ENCODE measurements around the gene C6orf89. TPM values are rescaled to one million over a fixed set of nuclear protein-coding genes. Genes with fewer than 3 reads are reported as not detected.

The C6orf89 gene
- total RNA-seq, 1 experiment from 2014 or later: 22.6 TPM

- Histone ChIP-seq H3K4me1 (ENCODE audit: insufficient read depth, low read length, poor library complexity, severe bottlenecking) (no peaks in the 10 kb centered on the region), H3K36me3 (ENCODE audit: insufficient read depth, low read length, poor library complexity, severe bottlenecking) (peaks cover 51% of the 10 kb centered on the region), H3K27me3 (replicated peaks; ENCODE audit: insufficient read depth, low read depth, low read length, poor library complexity) (no peaks in the 10 kb centered on the region), H3K9me3 (ENCODE audit: low read depth, low read length, poor library complexity, severe bottlenecking) (no peaks in the 10 kb centered on the region), H3K4me3 (ENCODE audit: low read depth, low read length, poor library complexity, severe bottlenecking) (no peak overlapping the region), H3K27ac (ENCODE audit: low read depth, low read length, poor library complexity, severe bottlenecking) (no peak overlapping the region)
- no peak for DNase-seq (ENCODE audit: low spot score)
- no peak for TF ChIP-seq CTCF (conservative IDR thresholded peaks at IDR 0.05; ENCODE audit: low read depth, low read length)
- TF ChIP-seq EZH2 (IDR thresholded peaks at IDR 0.05; ENCODE audit: borderline replicate concordance, low read depth, low read length, poor library complexity, severe bottlenecking): no peak
- CTCF ChIA-PET: no interaction called here
- POLR2A ChIA-PET (ENCODE audit: low non-redundant PET): no interaction called here
- no TSS peak for BruUV-seq (replicated peaks)
- intact Hi-C loops (cut with micrococcal nuclease; ENCODE audit: unreplicated experiment): no loop called here
Measured at GRCh38 chr6:36863670-36864540, 21.8 kb upstream of the C6orf89 start.

GRCh38 chr6:36865835-36866234, 19.9 kb upstream of the C6orf89 start:
- intact Hi-C loops (cut with micrococcal nuclease; ENCODE audit: unreplicated experiment): no loop called here
- H3K4me3 ChIP-seq (ENCODE audit: low read depth, low read length, poor library complexity, severe bottlenecking): no peak overlapping the region
- POLR2A ChIA-PET (ENCODE audit: low non-redundant PET): interaction anchor here (0.7 kb wide), 1 partner anchor 14 kb away, joined by 3 read pairs; no protein-coding TSS in a partner anchor
- peaks cover 66% of the 10 kb centered on the region for H3K36me3 ChIP-seq (ENCODE audit: insufficient read depth, low read length, poor library complexity, severe bottlenecking)
- DNase-seq (ENCODE audit: low spot score): no peak
- no peaks in the 10 kb centered on the region for H3K9me3 ChIP-seq (ENCODE audit: low read depth, low read length, poor library complexity, severe bottlenecking)
- TF ChIP-seq EZH2 (IDR thresholded peaks at IDR 0.05; ENCODE audit: borderline replicate concordance, low read depth, low read length, poor library complexity, severe bottlenecking) (no peak), CTCF (conservative IDR thresholded peaks at IDR 0.05; ENCODE audit: low read depth, low read length) (no peak)
- no TSS peak for BruUV-seq (replicated peaks)
- H3K4me1 ChIP-seq (ENCODE audit: insufficient read depth, low read length, poor library complexity, severe bottlenecking): no peaks in the 10 kb centered on the region
- CTCF ChIA-PET: no interaction called here
- H3K27ac ChIP-seq (ENCODE audit: low read depth, low read length, poor library complexity, severe bottlenecking): no peak overlapping the region
- H3K27me3 ChIP-seq (replicated peaks; ENCODE audit: insufficient read depth, low read depth, low read length, poor library complexity): no peaks in the 10 kb centered on the region

- intact Hi-C loops (cut with micrococcal nuclease; ENCODE audit: unreplicated experiment): no loop called here
- H3K36me3 ChIP-seq (ENCODE audit: insufficient read depth, low read length, poor library complexity, severe bottlenecking): peaks cover 66% of the 10 kb centered on the region
Measured at GRCh38 chr6:36867471-36868224, 18.1 kb upstream of the C6orf89 start.

More at GRCh38 chr6:36867471-36868224, 18.1 kb upstream of the C6orf89 start:
- BruUV-seq (replicated peaks): no TSS peak
- TF ChIP-seq EZH2 (IDR thresholded peaks at IDR 0.05; ENCODE audit: borderline replicate concordance, low read depth, low read length, poor library complexity, severe bottlenecking): no peak
- no peak for TF ChIP-seq CTCF (conservative IDR thresholded peaks at IDR 0.05; ENCODE audit: low read depth, low read length)
- no peaks in the 10 kb centered on the region for H3K9me3 ChIP-seq (ENCODE audit: low read depth, low read length, poor library complexity, severe bottlenecking)
- H3K4me3 ChIP-seq (ENCODE audit: low read depth, low read length, poor library complexity, severe bottlenecking): no peak overlapping the region
- no peaks in the 10 kb centered on the region for H3K4me1 ChIP-seq (ENCODE audit: insufficient read depth, low read length, poor library complexity, severe bottlenecking)
- POLR2A ChIA-PET (ENCODE audit: low non-redundant PET): no interaction called here
- H3K27me3 ChIP-seq (replicated peaks; ENCODE audit: insufficient read depth, low read depth, low read length, poor library complexity): no peaks in the 10 kb centered on the region
- CTCF ChIA-PET: no interaction called here
- DNase-seq (ENCODE audit: low spot score): no peak
- no peak overlapping the region for H3K27ac ChIP-seq (ENCODE audit: low read depth, low read length, poor library complexity, severe bottlenecking)
